GM21515 (cell line): ENCODE data around the gene FRMPD3.

Source experiments
- ATAC-seq: cut with Tn5 transposase; IDR thresholded peaks from one replicate; pipeline ENCODE4 v1.9.1; 2021; ENCODE audit not compliant: unreplicated experiment

Gene FRMPD3

GRCh38 chrX:107477406-107477805, 28.0 kb downstream of the FRMPD3 start:
- ATAC-seq: no peak

GRCh38 chrX:107480272-107480671, 30.8 kb downstream of the FRMPD3 start:
- ATAC-seq: no peak

GRCh38 chrX:107482046-107482445, 32.6 kb downstream of the FRMPD3 start:
- no peak for ATAC-seq

- no peak for ATAC-seq
Observed at GRCh38 chrX:107484002-107484726, 34.7 kb downstream of the FRMPD3 start.

GRCh38 chrX:107485013-107485412, 35.6 kb downstream of the FRMPD3 start:
- ATAC-seq: no peak

GRCh38 chrX:107493141-107493540, 43.7 kb downstream of the FRMPD3 start:
- no peak for ATAC-seq

GRCh38 chrX:107496786-107497185, 47.3 kb downstream of the FRMPD3 start:
- no peak for ATAC-seq
